Central memory CD8-positive, alpha-beta T cell (primary cell): ENCODE results near the gene RGS7BP.

Experiments used
- ATAC-seq: fragments of 150-1000 bp; cut with Tn5 transposase; replicated peaks from 2 replicates; pipeline ENCODE4 v1.10.0; 2022; ENCODE audit warnings: mild to moderate bottlenecking, moderate FRiP score, moderate number of reproducible peaks; ENCODE audit not compliant: poor library complexity, severe bottlenecking; ENCODE audit errors: extremely low read depth
- DNase-seq, 2 donors: peaks; one replicate each; pipeline ENCODE4 v3.0.0; 2021; ENCODE audit warnings: low spot score in 2 of 2
- H3K27ac Mint-ChIP-seq: one replicate; pipeline ENCODE4 v1.8.0; 2022; ENCODE audit warnings: low read depth, mild to moderate bottlenecking, moderate library complexity, mixed read lengths
- H3K27me3 Mint-ChIP-seq: one replicate; pipeline ENCODE4 v1.8.0; 2022; ENCODE audit warnings: mixed read lengths
- H3K36me3 Mint-ChIP-seq: one replicate; pipeline ENCODE4 v1.8.0; 2022; ENCODE audit warnings: mild to moderate bottlenecking, moderate library complexity, mixed read lengths; ENCODE audit not compliant: insufficient read depth
- H3K4me1 Mint-ChIP-seq: one replicate; pipeline ENCODE4 v1.8.0; 2022; ENCODE audit warnings: mixed read lengths
- H3K4me3 Mint-ChIP-seq: one replicate; pipeline ENCODE4 v1.8.0; 2022; ENCODE audit warnings: mild to moderate bottlenecking, moderate library complexity, mixed read lengths
- H3K9me3 Mint-ChIP-seq: one replicate; pipeline ENCODE4 v1.8.0; 2022; ENCODE audit warnings: mixed read lengths

The RGS7BP gene

GRCh38 chr5:64649512-64649911 is 143.7 kb downstream of the RGS7BP start:
- Mint-ChIP-seq H3K27ac (no peak overlapping the region), H3K36me3 (no peaks in the 10 kb centered on the region), H3K27me3 (peaks cover 8% of the 10 kb centered on the region), H3K9me3 (peaks cover 5% of the 10 kb centered on the region), H3K4me1 (no peaks in the 10 kb centered on the region), H3K4me3 (no peak overlapping the region)
- DNase-seq: no peak
- no peak for ATAC-seq

GRCh38 chr5:64653766-64654560 is 148.1 kb downstream of the RGS7BP start:
- no peak overlapping the region for H3K27ac Mint-ChIP-seq
- ATAC-seq: no peak
- no peak for DNase-seq
- H3K4me1 Mint-ChIP-seq: no peaks in the 10 kb centered on the region
- peaks cover 5% of the 10 kb centered on the region for H3K9me3 Mint-ChIP-seq
- H3K27me3 Mint-ChIP-seq: peaks cover 8% of the 10 kb centered on the region
- no peak overlapping the region for H3K4me3 Mint-ChIP-seq
- H3K36me3 Mint-ChIP-seq: peaks cover 2% of the 10 kb centered on the region

- Mint-ChIP-seq H3K27ac (no peak overlapping the region), H3K4me1 (no peaks in the 10 kb centered on the region), H3K4me3 (no peak overlapping the region), H3K9me3 (peaks cover 5% of the 10 kb centered on the region), H3K36me3 (peaks cover 2% of the 10 kb centered on the region), H3K27me3 (peaks cover 8% of the 10 kb centered on the region)
- no peak for ATAC-seq
- DNase-seq: no peak
These were observed 148.7 kb downstream of the RGS7BP start for GRCh38 chr5:64654561-64654938.

GRCh38 chr5:64655596-64655995 is 149.8 kb downstream of the RGS7BP start:
- H3K9me3 Mint-ChIP-seq: peaks cover 5% of the 10 kb centered on the region
- ATAC-seq: no peak
- H3K4me3 Mint-ChIP-seq: no peak overlapping the region
- H3K4me1 Mint-ChIP-seq: no peaks in the 10 kb centered on the region
- peaks cover 8% of the 10 kb centered on the region for H3K27me3 Mint-ChIP-seq
- H3K36me3 Mint-ChIP-seq: peaks cover 2% of the 10 kb centered on the region
- H3K27ac Mint-ChIP-seq: no peak overlapping the region
- DNase-seq: no peak

- H3K9me3 Mint-ChIP-seq: no peaks in the 10 kb centered on the region
- H3K36me3 Mint-ChIP-seq: peaks cover 2% of the 10 kb centered on the region
- no peak overlapping the region for H3K4me3 Mint-ChIP-seq
- no peak for ATAC-seq
- no peak overlapping the region for H3K27ac Mint-ChIP-seq
- H3K4me1 Mint-ChIP-seq: no peaks in the 10 kb centered on the region
- no peaks in the 10 kb centered on the region for H3K27me3 Mint-ChIP-seq
- DNase-seq: no peak
These were observed 153.5 kb downstream of the RGS7BP start for GRCh38 chr5:64659289-64659688.
